Activated CD4-positive, alpha-beta T cell treated with anti-CD3 and anti-CD28 coated beads, Interleukin-2, amount 10 ng/mL, durations not matched to agents 7 days and 5 days (primary cell): ENCODE measurements around the gene CAST. TPM values are rescaled to one million over a fixed set of nuclear protein-coding genes. Genes with fewer than 3 reads are reported as not detected.

Experiments
- CTCF ChIA-PET: fragments of 350-600 bp; sonication (Branson Sonifier 250); formaldehyde crosslinking; loops from one replicate; lab custom pipeline; 2021; ENCODE audit warnings: antibody characterized with exemption; lab: Charles Lee
- POLR2A ChIA-PET: fragments of 350-600 bp; sonication (Branson Sonifier 250); formaldehyde crosslinking; loops from one replicate; lab custom pipeline; 2021; ENCODE audit warnings: antibody characterized with exemption; lab: Charles Lee
- DNase-seq: peaks from one replicate; pipeline ENCODE4 v3.0.0-alpha.2; 2020
- H3K27ac Mint-ChIP-seq: one replicate; pipeline ENCODE4 v1.8.0; 2021; ENCODE audit warnings: mild to moderate bottlenecking, moderate library complexity, mixed read lengths
- H3K27me3 Mint-ChIP-seq: one replicate; pipeline ENCODE4 v1.8.0; 2021; ENCODE audit warnings: mixed read lengths
- H3K36me3 Mint-ChIP-seq: one replicate; pipeline ENCODE4 v1.8.0; 2021; ENCODE audit warnings: low read depth, mixed read lengths
- H3K4me1 Mint-ChIP-seq: one replicate; pipeline ENCODE4 v1.8.0; 2021; ENCODE audit warnings: mixed read lengths
- H3K4me3 Mint-ChIP-seq: one replicate; pipeline ENCODE4 v1.8.0; 2021; ENCODE audit warnings: mild to moderate bottlenecking, moderate library complexity, mixed read lengths
- H3K9me3 Mint-ChIP-seq: one replicate; pipeline ENCODE4 v1.8.0; 2021; ENCODE audit warnings: mixed read lengths
- total RNA-seq, 2 experiments: library from RNA; stranded (reverse); gene quantifications; one replicate each; pipeline ENCODE4 v1.2.3, GENCODE V29; 2021

The CAST gene
- total RNA-seq, 2 experiments from 2014 or later, result 178 to 218 TPM

- Mint-ChIP-seq H3K4me3 (no peak overlapping the region), H3K9me3 (no peaks in the 10 kb centered on the region), H3K27ac (no peak overlapping the region), H3K4me1 (peaks cover 22% of the 10 kb centered on the region), H3K27me3 (no peaks in the 10 kb centered on the region), H3K36me3 (peaks cover 30% of the 10 kb centered on the region)
- ChIA-PET CTCF (no interaction called here), POLR2A (no interaction called here)
- no peak for DNase-seq
Observed at GRCh38 chr5:96683392-96683791, 21.2 kb downstream of the CAST start.

DNA sequence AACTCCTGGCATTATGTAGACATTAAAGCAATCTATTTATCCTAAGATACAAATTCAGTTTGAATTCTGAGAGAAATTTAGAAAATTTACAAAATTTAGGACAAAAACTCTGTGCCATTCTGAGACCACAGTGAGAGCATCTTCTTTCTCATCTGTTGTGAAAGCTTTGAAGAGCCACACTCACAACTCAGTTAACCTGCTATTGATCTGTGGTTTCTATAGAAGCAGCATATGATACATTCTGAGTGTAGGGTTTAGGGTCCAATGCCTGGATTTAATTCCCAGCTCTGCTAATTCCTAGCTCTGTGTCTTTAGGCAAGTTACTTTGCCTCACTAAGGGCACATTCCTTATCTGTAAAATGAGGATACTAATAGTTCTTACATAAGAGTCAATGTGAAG, 21.6 kb downstream of the CAST start:
- Mint-ChIP-seq H3K27ac (no peak overlapping the region), H3K27me3 (no peaks in the 10 kb centered on the region), H3K4me3 (no peak overlapping the region), H3K9me3 (no peaks in the 10 kb centered on the region), H3K4me1 (peaks cover 22% of the 10 kb centered on the region), H3K36me3 (peaks cover 30% of the 10 kb centered on the region)
- CTCF ChIA-PET, result interaction anchor here (0.6 kb wide), 1 partner anchor 47 kb away, joined by 4 read pairs; no protein-coding TSS in a partner anchor
- POLR2A ChIA-PET, result no interaction called here
- DNase-seq, result no peak

- Mint-ChIP-seq H3K4me1 (peaks cover 17% of the 10 kb centered on the region), H3K27ac (no peak overlapping the region), H3K27me3 (no peaks in the 10 kb centered on the region), H3K4me3 (no peak overlapping the region), H3K9me3 (no peaks in the 10 kb centered on the region), H3K36me3 (peaks cover 20% of the 10 kb centered on the region)
- CTCF ChIA-PET, result interaction anchor here (0.6 to 1.6 kb wide), 4 partner anchors 10 to 70 kb away, joined by 3 to 5 read pairs (median 4); no protein-coding TSS in a partner anchor
- POLR2A ChIA-PET, result no interaction called here
- DNase-seq, result no peak
Observed at GRCh38 chr5:96687080-96687479, 24.9 kb downstream of the CAST start.

DNA sequence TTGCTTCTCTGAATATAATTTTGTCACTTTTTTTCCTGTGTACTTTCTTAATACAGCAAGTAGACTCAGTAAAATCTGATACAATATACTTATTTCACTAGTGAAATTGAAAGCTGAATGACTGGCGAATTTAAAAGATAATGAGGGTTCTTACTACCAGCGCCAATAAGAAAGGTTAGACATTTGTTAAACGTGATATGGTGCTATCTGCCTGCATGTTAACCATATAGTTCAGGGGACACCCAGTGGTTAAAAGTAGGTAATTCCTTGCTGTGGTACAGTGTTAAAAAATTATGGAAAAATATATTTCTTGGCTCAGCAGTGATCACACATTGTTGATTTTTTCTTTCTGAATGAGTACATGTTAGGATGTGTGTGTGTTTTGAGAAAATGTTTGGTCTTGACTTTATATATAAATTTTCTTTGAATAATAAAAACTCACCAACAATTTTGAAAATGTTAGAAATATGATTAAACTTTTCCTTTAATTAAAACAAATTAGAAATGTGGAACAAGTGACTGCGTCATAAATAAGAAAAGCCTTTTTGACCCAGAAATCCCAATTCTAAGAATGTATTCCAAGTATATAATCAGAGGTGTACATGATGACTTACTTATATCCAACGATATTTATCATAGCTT, 25.8 kb downstream of the CAST start:
- DNase-seq, result no peak
- no peaks in the 10 kb centered on the region for H3K9me3 Mint-ChIP-seq
- no peaks in the 10 kb centered on the region for H3K27me3 Mint-ChIP-seq
- peaks cover 15% of the 10 kb centered on the region for H3K4me1 Mint-ChIP-seq
- CTCF ChIA-PET, result interaction anchor here (1.5 to 1.6 kb wide), 2 partner anchors 9 to 13 kb away, joined by 4 to 5 read pairs; no protein-coding TSS in a partner anchor
- H3K36me3 Mint-ChIP-seq, result peaks cover 14% of the 10 kb centered on the region
- H3K4me3 Mint-ChIP-seq, result no peak overlapping the region
- no peak overlapping the region for H3K27ac Mint-ChIP-seq
- POLR2A ChIA-PET, result no interaction called here

GRCh38 chr5:96690861-96691260, 28.7 kb downstream of the CAST start:
- no peak for DNase-seq
- ChIA-PET POLR2A (no interaction called here), CTCF (interaction anchor here (1.7 kb wide), 1 partner anchor 10 kb away, joined by 4 read pairs; no protein-coding TSS in a partner anchor)
- H3K27ac Mint-ChIP-seq, result no peak overlapping the region
- peaks cover 12% of the 10 kb centered on the region for H3K36me3 Mint-ChIP-seq
- no peaks in the 10 kb centered on the region for H3K27me3 Mint-ChIP-seq
- H3K4me3 Mint-ChIP-seq, result no peak overlapping the region
- peaks cover 13% of the 10 kb centered on the region for H3K4me1 Mint-ChIP-seq
- H3K9me3 Mint-ChIP-seq, result no peaks in the 10 kb centered on the region

DNA sequence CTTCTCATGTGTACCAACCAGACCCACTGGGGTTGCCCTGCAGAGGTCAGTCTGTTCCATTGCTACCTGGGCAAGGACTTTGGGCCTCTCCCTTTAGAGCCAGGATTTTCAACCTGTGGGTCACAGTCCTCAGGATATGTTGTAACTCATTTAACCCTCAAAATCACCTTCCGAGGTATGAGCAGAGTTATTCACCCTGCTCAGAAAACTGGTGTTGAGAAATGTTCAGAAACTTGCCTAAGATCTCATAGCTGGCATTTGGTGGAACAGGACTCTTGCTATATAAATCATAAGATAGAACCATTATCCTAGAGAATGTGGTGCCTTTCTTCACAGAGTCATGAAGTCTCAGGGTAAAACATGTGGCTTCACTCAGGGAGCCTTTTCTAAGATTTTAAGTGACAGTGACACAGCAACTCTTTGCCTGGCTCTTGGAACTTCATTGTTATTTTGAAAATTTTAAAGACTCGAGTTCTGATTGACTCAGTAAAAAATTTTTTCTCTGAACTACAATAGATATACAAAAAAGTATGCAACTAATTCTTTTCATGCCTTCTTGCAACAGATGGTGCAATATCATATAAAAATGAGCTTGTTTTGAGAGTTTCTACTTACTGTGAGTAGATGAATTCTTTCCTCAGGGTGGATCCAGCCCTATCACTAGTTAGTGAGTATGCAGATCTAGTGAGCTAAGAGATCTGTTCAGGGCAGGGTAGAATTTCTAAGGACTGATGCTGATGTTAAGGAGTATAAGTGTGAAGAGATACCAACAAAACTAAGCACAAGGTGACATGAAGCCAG, 29.5 kb downstream of the CAST start:
- POLR2A ChIA-PET, result no interaction called here
- Mint-ChIP-seq H3K9me3 (no peaks in the 10 kb centered on the region), H3K27ac (no peak overlapping the region), H3K4me3 (no peak overlapping the region), H3K4me1 (peaks cover 7% of the 10 kb centered on the region), H3K36me3 (peaks cover 9% of the 10 kb centered on the region), H3K27me3 (no peaks in the 10 kb centered on the region)
- CTCF ChIA-PET, result interaction anchor here (1.7 kb wide), 1 partner anchor 9 kb away, joined by 4 read pairs; no protein-coding TSS in a partner anchor
- DNase-seq, result no peak

DNA sequence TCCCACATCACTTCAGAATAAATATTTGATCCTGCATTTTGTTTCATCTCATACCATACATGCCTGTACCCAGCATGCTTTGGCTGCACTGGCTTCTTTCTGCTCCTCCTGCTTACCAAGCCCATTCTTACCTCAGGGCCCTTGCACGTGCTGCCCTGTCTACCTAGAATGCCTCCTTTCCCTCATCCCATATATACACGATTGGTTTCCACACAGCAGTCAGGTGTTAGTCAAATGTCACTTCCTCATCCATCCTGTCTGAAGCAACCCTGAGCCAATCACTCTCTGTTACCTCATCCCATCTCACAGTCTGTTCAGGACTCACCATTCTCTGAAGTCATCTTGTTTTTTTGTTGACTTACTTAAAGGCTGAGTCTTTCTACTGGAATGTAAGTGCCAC, 30.3 kb downstream of the CAST start:
- no peaks in the 10 kb centered on the region for H3K9me3 Mint-ChIP-seq
- H3K27me3 Mint-ChIP-seq, result no peaks in the 10 kb centered on the region
- DNase-seq, result no peak
- H3K4me3 Mint-ChIP-seq, result no peak overlapping the region
- ChIA-PET POLR2A (no interaction called here), CTCF (interaction anchor here (1.7 kb wide), 1 partner anchor 8 kb away, joined by 4 read pairs; no protein-coding TSS in a partner anchor)
- peaks cover 12% of the 10 kb centered on the region for H3K36me3 Mint-ChIP-seq
- no peak overlapping the region for H3K27ac Mint-ChIP-seq
- H3K4me1 Mint-ChIP-seq, result peaks cover 3% of the 10 kb centered on the region

GRCh38 chr5:96699186-96699820, 37.1 kb downstream of the CAST start:
- no peaks in the 10 kb centered on the region for H3K27me3 Mint-ChIP-seq
- no peak for DNase-seq
- H3K4me1 Mint-ChIP-seq, result peaks cover 26% of the 10 kb centered on the region
- CTCF ChIA-PET, result interaction anchor here (1.5 kb wide), 1 partner anchor 21 kb away, joined by 3 read pairs; no protein-coding TSS in a partner anchor
- POLR2A ChIA-PET, result no interaction called here
- peaks cover 19% of the 10 kb centered on the region for H3K36me3 Mint-ChIP-seq
- no peaks in the 10 kb centered on the region for H3K9me3 Mint-ChIP-seq
- no peak overlapping the region for H3K27ac Mint-ChIP-seq
- no peak overlapping the region for H3K4me3 Mint-ChIP-seq

- H3K27me3 Mint-ChIP-seq, result no peaks in the 10 kb centered on the region
- POLR2A ChIA-PET, result interaction anchor here (0.5 kb wide), 1 partner anchor 34 kb away, joined by 4 read pairs; no protein-coding TSS in a partner anchor
- peaks cover 33% of the 10 kb centered on the region for H3K4me1 Mint-ChIP-seq
- H3K4me3 Mint-ChIP-seq, result peak overlapping the region; percentile 74
- no peaks in the 10 kb centered on the region for H3K9me3 Mint-ChIP-seq
- H3K27ac Mint-ChIP-seq, result peak overlapping the region; percentile 83
- peak; percentile 73 for DNase-seq
- CTCF ChIA-PET, result interaction anchor here (0.8 to 2.1 kb wide), 6 partner anchors 12 to 105 kb away, joined by 3 to 5 read pairs (median 4); partner anchors contain the start of gene ERAP1
- peaks cover 10% of the 10 kb centered on the region for H3K36me3 Mint-ChIP-seq
Observed at GRCh38 chr5:96702503-96703383, 40.6 kb downstream of the CAST start.

DNA sequence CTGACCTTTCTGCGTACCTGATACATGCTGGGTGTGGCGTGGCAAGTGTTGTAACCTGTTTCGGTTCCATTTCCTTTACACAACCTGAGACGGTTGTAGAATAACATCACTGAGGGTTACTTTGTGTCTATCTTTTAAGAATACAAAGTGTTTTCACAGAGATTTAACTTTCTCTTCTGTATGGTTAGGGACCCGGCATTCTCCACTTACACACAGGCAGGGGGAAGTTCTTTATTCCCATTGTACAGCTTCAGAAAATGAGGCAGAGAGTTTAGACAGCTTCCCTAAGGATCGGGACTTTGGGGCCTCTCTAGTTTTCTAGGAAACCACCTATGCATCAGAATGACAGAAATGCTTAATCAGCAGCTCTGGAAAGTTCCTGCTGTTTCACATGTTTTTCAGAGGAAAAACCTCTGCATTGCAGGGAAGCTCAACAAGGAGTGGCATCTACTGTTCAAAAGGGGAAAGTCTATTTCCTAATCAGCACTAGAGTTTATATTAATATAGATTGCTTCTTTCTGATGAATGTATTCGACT, 41.3 kb downstream of the CAST start:
- CTCF ChIA-PET, result interaction anchor here (0.8 to 2.1 kb wide), 4 partner anchors 11 to 48 kb away, joined by 3 to 5 read pairs (median 4); no protein-coding TSS in a partner anchor
- Mint-ChIP-seq H3K4me1 (peaks cover 33% of the 10 kb centered on the region), H3K27me3 (no peaks in the 10 kb centered on the region), H3K9me3 (no peaks in the 10 kb centered on the region), H3K27ac (peak overlapping the region; percentile 83), H3K4me3 (peak overlapping the region; percentile 74), H3K36me3 (peaks cover 6% of the 10 kb centered on the region)
- POLR2A ChIA-PET, result interaction anchor here (0.5 kb wide), 1 partner anchor 35 kb away, joined by 4 read pairs; no protein-coding TSS in a partner anchor
- DNase-seq, result no peak

DNA sequence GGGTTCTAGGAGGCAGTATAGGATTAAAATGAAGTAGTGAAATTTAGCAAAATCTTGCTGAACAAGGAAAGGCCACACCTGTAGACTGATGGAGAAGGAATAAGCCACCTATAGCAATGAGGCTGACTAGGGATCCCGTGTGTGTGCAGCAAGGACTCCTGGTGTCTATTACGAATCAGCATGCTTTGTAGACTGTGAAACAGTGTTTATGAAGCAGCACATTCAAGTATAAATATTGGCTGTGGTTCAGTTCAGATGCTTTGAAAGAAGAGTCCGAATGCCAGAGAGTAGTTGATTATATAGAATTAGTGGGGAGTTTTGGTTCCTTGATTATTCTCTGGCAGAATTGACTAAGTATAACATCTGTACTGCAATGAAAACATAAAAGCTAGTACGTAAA, 41.8 kb downstream of the CAST start:
- ChIA-PET POLR2A (no interaction called here), CTCF (interaction anchor here (1.7 kb wide), 1 partner anchor 44 kb away, joined by 5 read pairs; no protein-coding TSS in a partner anchor)
- no peak for DNase-seq
- Mint-ChIP-seq H3K36me3 (peaks cover 4% of the 10 kb centered on the region), H3K27ac (peak overlapping the region; percentile 83), H3K4me3 (peak overlapping the region; percentile 74), H3K9me3 (no peaks in the 10 kb centered on the region), H3K27me3 (no peaks in the 10 kb centered on the region), H3K4me1 (peaks cover 33% of the 10 kb centered on the region)
